NCI-H69 (cell line): ENCODE measurements around the gene NOCT.

Experiments used
- DNase-seq: peaks from one replicate; lab custom pipeline; 2025; lab: John Stamatoyannopoulos, UW

NOCT gene

GRCh38 chr4:139050446-139050845 lies 34.9 kb downstream of the NOCT start:
- no peak for DNase-seq

- no peak for DNase-seq
These were observed 38.3 kb downstream of the NOCT start for GRCh38 chr4:139053909-139054308.

- DNase-seq = no peak
These were observed 39.4 kb downstream of the NOCT start for GRCh38 chr4:139054791-139055505.

GRCh38 chr4:139059026-139059425 lies 43.4 kb downstream of the NOCT start:
- peak; percentile 56 for DNase-seq

- no peak for DNase-seq
These were observed 45.0 kb downstream of the NOCT start for GRCh38 chr4:139060591-139060990.

- no peak for DNase-seq
These were observed 60.6 kb downstream of the NOCT start for GRCh38 chr4:139076016-139076744.

GRCh38 chr4:139077567-139078355 lies 62.2 kb downstream of the NOCT start:
- DNase-seq = no peak

GRCh38 chr4:139078926-139079325 lies 63.3 kb downstream of the NOCT start:
- no peak for DNase-seq

GRCh38 chr4:139082750-139083606 lies 67.4 kb downstream of the NOCT start:
- peak; percentile 98 for DNase-seq

- DNase-seq = peak; percentile 78
These were observed 68.0 kb downstream of the NOCT start for GRCh38 chr4:139083607-139083955.

- peak; percentile 92 for DNase-seq
These were observed 68.6 kb downstream of the NOCT start for GRCh38 chr4:139083956-139084803.

GRCh38 chr4:139084804-139085093 lies 69.2 kb downstream of the NOCT start:
- peak; percentile 33 for DNase-seq

- peak; percentile 14 for DNase-seq
These were observed 69.6 kb downstream of the NOCT start for GRCh38 chr4:139085141-139085540.

GRCh38 chr4:139092271-139092670 lies 76.7 kb downstream of the NOCT start:
- no peak for DNase-seq
